GM23338 (cell line): Measurements from ENCODE around the gene ALOX12.

Experiments
- CREB1 ChIP-seq: fragments of 250-450 bp; sonication (Bioruptor Pico); IDR thresholded peaks from 2 replicates; pipeline ENCODE4 v1.5.0; 2020; ENCODE audit warnings: low read depth, mild to moderate bottlenecking, moderate library complexity
- EZH2 ChIP-seq: fragments of 200-600 bp; sonication (generic); IDR thresholded peaks from one replicate; pipeline ENCODE4 v1.8.0; 2017; ENCODE audit warnings: antibody characterized with exemption, mild to moderate bottlenecking, low read depth; ENCODE audit not compliant: unreplicated experiment
- EZH2phosphoT487 ChIP-seq: fragments of 200-600 bp; sonication (generic); IDR thresholded peaks from one replicate; pipeline ENCODE4 v1.8.1; 2018; ENCODE audit warnings: antibody characterized with exemption; ENCODE audit not compliant: unreplicated experiment
- POLR2AphosphoS5 ChIP-seq: IDR thresholded peaks from 2 replicates; pipeline ENCODE4 v1.6.1; 2016; ENCODE audit warnings: antibody characterized with exemption, low read depth
- ZNF331 ChIP-seq: fragments of 250-450 bp; sonication (Bioruptor Pico); IDR thresholded peaks from 2 replicates; pipeline ENCODE4 v1.5.0; 2020; ENCODE audit warnings: low read depth, mild to moderate bottlenecking, moderate library complexity
- TF ChIP-seq, protein P1 (sequence below), 2 experiments: fragments of 200-600 bp in 1 of 2; sonication (generic) in 1 of 2; conservative IDR thresholded peaks; 2 replicates each; pipeline versions ENCODE4 v1.5.1 to v1.6.1; 2016 to 2017; ENCODE audit warnings: antibody characterized with exemption in 2 of 2, low read depth in 2 of 2, mild to moderate bottlenecking in 2 of 2, moderate library complexity in 1 of 2
- TF ChIP-seq, protein P2 (sequence below): IDR thresholded peaks from one replicate; pipeline ENCODE4 v1.6.1; 2018; ENCODE audit warnings: antibody characterized with exemption; ENCODE audit not compliant: unreplicated experiment
- TF ChIP-seq, protein P3 (sequence below): IDR thresholded peaks from 2 replicates; pipeline ENCODE4 v1.6.1; 2016; ENCODE audit warnings: antibody characterized with exemption

DNA sequence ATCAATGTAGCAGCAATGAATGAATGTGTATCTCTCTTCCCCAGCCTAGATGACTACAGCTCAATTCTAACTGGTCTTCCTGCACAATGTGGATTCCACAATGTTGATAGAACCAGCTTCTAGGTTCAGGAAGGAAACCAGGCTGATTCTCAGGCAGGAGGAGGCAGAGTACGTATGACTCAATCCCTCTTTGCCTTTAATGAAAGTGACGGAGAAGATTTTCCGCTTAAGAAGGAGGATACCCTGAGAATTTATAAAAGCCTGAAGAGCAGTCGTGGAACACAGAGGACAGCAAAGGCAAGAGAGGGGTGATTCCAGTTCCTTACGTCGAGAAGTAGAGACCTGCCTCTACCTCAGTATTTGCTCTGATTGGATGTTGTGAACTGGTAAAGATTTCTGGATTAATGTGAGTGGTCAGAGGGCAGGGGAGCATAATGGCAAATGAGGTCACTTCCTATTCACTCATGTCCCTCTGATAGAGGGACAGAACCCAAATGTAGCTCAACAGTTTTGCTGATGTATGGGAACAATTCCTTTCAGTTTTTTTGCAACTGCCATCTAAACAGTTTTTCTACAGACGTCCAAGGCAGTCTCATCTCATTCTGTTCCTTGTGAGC lies 63.1 kb downstream of the ALOX12 start:
- TF ChIP-seq, protein P1, sequence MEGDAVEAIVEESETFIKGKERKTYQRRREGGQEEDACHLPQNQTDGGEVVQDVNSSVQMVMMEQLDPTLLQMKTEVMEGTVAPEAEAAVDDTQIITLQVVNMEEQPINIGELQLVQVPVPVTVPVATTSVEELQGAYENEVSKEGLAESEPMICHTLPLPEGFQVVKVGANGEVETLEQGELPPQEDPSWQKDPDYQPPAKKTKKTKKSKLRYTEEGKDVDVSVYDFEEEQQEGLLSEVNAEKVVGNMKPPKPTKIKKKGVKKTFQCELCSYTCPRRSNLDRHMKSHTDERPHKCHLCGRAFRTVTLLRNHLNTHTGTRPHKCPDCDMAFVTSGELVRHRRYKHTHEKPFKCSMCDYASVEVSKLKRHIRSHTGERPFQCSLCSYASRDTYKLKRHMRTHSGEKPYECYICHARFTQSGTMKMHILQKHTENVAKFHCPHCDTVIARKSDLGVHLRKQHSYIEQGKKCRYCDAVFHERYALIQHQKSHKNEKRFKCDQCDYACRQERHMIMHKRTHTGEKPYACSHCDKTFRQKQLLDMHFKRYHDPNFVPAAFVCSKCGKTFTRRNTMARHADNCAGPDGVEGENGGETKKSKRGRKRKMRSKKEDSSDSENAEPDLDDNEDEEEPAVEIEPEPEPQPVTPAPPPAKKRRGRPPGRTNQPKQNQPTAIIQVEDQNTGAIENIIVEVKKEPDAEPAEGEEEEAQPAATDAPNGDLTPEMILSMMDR (conservative IDR thresholded peaks at IDR 0.05; ENCODE audit: low read depth in 2 of 2) = no peak
- TF ChIP-seq, protein P2, sequence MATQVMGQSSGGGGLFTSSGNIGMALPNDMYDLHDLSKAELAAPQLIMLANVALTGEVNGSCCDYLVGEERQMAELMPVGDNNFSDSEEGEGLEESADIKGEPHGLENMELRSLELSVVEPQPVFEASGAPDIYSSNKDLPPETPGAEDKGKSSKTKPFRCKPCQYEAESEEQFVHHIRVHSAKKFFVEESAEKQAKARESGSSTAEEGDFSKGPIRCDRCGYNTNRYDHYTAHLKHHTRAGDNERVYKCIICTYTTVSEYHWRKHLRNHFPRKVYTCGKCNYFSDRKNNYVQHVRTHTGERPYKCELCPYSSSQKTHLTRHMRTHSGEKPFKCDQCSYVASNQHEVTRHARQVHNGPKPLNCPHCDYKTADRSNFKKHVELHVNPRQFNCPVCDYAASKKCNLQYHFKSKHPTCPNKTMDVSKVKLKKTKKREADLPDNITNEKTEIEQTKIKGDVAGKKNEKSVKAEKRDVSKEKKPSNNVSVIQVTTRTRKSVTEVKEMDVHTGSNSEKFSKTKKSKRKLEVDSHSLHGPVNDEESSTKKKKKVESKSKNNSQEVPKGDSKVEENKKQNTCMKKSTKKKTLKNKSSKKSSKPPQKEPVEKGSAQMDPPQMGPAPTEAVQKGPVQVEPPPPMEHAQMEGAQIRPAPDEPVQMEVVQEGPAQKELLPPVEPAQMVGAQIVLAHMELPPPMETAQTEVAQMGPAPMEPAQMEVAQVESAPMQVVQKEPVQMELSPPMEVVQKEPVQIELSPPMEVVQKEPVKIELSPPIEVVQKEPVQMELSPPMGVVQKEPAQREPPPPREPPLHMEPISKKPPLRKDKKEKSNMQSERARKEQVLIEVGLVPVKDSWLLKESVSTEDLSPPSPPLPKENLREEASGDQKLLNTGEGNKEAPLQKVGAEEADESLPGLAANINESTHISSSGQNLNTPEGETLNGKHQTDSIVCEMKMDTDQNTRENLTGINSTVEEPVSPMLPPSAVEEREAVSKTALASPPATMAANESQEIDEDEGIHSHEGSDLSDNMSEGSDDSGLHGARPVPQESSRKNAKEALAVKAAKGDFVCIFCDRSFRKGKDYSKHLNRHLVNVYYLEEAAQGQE = no peak
- TF ChIP-seq POLR2AphosphoS5 (no peak), EZH2phosphoT487 (no peak), EZH2 (no peak), CREB1 (CRISPR knock-in tag) (no peak), ZNF331 (CRISPR knock-in tag) (no peak)
- TF ChIP-seq, protein P3, sequence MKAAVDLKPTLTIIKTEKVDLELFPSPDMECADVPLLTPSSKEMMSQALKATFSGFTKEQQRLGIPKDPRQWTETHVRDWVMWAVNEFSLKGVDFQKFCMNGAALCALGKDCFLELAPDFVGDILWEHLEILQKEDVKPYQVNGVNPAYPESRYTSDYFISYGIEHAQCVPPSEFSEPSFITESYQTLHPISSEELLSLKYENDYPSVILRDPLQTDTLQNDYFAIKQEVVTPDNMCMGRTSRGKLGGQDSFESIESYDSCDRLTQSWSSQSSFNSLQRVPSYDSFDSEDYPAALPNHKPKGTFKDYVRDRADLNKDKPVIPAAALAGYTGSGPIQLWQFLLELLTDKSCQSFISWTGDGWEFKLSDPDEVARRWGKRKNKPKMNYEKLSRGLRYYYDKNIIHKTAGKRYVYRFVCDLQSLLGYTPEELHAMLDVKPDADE = no peak
